ENCODE results near the gene GRK2.

Gene GRK2

DNA sequence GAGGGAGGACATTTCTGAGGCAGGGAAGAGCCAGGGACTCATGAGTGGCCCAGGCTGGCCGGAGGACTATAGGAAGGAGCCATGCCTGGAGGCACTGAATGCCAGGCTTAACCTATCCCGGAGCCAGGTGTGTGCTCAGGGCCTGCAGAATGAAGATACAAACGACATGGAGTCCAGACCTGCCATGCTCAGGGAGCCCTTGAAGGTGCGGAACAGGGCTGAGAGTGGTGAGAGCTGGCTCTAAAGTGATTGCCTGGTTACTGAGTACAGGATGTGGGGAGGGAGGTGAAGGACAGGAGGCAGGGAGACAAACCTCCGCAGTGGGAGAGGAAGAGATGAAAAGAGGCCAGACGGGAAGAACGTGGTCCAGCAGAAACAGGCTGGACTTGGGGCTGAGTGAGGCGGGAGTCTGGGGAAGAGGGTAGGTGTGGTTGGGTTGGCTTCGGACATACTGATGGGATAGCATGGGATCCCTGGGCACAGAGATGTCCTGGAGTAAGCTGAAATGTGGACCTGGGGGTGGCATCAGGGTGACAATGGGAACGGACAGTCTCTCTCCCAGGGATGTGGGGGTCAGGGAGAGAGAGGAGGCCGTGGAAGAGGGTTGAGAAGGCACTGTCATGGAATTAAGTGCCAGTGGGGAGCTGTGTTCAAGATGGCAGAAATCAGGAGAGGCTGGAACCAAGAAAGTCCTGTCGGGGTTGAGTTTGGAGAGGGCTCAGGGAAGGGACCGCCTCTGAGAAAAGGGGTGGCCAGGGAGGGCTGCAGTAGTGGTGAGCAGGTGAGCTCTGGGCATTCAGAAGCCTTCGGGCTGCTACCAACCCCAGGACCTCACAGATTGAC lies 21.3 kb downstream of the GRK2 start:
- ChIA-PET CTCF (interaction anchor here (1.4 kb wide), 1 partner anchor 64 kb away, joined by 3 read pairs; no protein-coding TSS in a partner anchor), POLR2A (interaction anchor here (0.9 to 3.8 kb wide), 10 partner anchors 10 to 64 kb away, joined by 3 to 27 read pairs (median 4); partner anchors contain the start of genes GRK2 and SSH3)
- DNase-seq (ENCODE audit: extremely low spot score), result no peak
- TF ChIP-seq LEF1 (IDR thresholded peaks at IDR 0.05; ENCODE audit: borderline replicate concordance) (no peak), HDGF (IDR thresholded peaks at IDR 0.05; ENCODE audit: borderline replicate concordance) (no peak), NFRKB (IDR thresholded peaks at IDR 0.05) (no peak), FOXM1 (IDR thresholded peaks at IDR 0.05; ENCODE audit: borderline replicate concordance) (no peak), PKNOX1 (IDR thresholded peaks at IDR 0.05) (no peak), ARNT (IDR thresholded peaks at IDR 0.05) (no peak), ZNF384 (IDR thresholded peaks at IDR 0.05) (no peak), SP1 (IDR thresholded peaks at IDR 0.05) (no peak), ELF4 (IDR thresholded peaks at IDR 0.05) (no peak), BHLHE40 (IDR thresholded peaks at IDR 0.05; ENCODE audit: borderline replicate concordance) (no peak), TARDBP (IDR thresholded peaks at IDR 0.05) (no peak), FOXK2 (IDR thresholded peaks at IDR 0.05) (no peak), FOXA1 (IDR thresholded peaks at IDR 0.05) (no peak), SUZ12 (IDR thresholded peaks at IDR 0.05) (no peak), CTBP1 (IDR thresholded peaks at IDR 0.05; ENCODE audit: borderline replicate concordance) (no peak)

- 0 out of 2 replicates have a peak, but pooled peaks have one; percentile 20 for TF ChIP-seq HDGF (IDR thresholded peaks at IDR 0.05; ENCODE audit: borderline replicate concordance)
- no peak for TF ChIP-seq SUZ12 (IDR thresholded peaks at IDR 0.05)
- DNase-seq (ENCODE audit: extremely low spot score), result no peak
- POLR2A ChIA-PET, result interaction anchor here (0.9 to 3.8 kb wide), 11 partner anchors 11 to 64 kb away, joined by 3 to 27 read pairs (median 4); partner anchors contain the start of genes GRK2 and SSH3
- CTCF ChIA-PET, result interaction anchor here (1.2 to 1.4 kb wide), 2 partner anchors 30 to 63 kb away, joined by 3 read pairs; no protein-coding TSS in a partner anchor
These were observed 21.9 kb downstream of the GRK2 start for GRCh38 chr11:67288198-67288451.

DNA sequence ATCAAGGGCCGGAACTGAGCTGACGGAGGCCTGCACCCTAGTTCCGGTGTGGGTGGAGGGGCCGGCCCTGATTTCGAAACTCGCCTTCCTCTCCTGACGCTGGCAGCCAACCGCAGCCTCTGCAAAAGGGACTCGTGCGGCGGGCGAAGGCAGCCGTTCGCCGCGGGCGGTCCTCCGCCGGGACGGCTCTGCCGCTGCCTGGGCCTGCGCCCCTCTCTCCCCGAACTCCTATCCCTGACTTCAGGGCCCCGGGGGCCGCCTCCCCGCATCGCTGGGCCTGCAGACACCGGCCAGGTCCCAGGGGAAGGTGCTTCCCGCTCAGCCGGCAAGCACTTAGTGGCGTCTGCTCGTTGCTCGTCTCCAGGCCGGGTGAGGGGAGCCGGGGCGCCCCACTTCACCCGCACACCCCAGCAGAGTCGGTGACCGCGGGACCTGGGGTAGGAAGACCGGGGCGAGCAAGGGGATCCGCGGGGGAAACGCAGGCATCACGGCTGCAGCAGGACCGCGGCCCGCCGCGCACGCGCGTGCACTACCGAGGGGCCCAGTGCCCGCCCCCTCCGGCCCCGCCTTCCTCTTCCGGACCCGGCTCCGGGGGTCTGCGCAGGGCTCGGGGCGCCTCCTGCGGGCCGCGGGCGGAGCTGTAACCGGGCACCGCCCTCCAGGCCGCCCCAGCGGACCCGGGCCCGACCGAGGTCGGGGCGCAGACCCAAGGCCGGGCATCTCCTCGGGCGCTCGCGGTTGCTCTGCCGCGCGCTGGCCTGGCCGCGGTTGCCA lies 22.4 kb downstream of the GRK2 start:
- ChIA-PET POLR2A (interaction anchor here (0.6 to 3.8 kb wide), 17 partner anchors 9 to 205 kb away, joined by 3 to 27 read pairs (median 4); partner anchors contain the start of genes GRK2 and SSH3), CTCF (interaction anchor here (0.6 to 1.4 kb wide), 4 partner anchors 15 to 1221 kb away, joined by 3 read pairs; partner anchors contain the start of gene SSH3)
- peak; percentile 88 for DNase-seq (ENCODE audit: extremely low spot score)

DNA sequence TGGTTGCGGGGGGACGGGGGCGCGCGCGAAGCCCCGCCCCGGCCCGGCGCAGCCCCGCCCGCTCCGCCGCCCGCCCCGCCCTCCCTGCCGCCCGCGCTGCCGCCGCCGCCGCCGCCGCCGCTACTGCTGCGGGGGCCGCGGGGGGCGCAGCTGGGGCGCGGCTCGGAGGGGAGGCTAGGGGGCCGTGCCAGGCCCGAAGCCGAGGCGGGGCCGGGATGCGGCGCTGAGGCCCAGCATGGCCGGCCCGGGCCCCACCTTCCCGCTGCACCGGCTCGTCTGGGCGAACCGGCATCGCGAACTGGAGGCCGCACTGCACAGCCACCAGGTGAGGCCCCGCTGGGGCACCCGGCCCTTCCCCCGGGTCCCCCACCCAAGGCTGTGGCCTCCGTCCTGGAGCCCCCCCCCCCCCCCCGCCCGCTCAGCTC lies 23.0 kb downstream of the GRK2 start, which contains the start of gene ANKRD13D:
ANKRD13D (plus strand) TSS at position 78 of the 425 bp plus-strand sequence; CDS start at position 236, 158 bp downstream.
- POLR2A ChIA-PET, result interaction anchor here (0.6 to 3.8 kb wide), 11 partner anchors 9 to 206 kb away, joined by 3 to 27 read pairs (median 5); partner anchors contain the start of genes GRK2 and SSH3
- no peak for TF ChIP-seq SUZ12 (IDR thresholded peaks at IDR 0.05)
- no peak for TF ChIP-seq LEF1 (IDR thresholded peaks at IDR 0.05; ENCODE audit: borderline replicate concordance)
- TF ChIP-seq FOXA1 (IDR thresholded peaks at IDR 0.05), result no peak
- no peak for TF ChIP-seq BHLHE40 (IDR thresholded peaks at IDR 0.05; ENCODE audit: borderline replicate concordance)
- no peak for TF ChIP-seq NFRKB (IDR thresholded peaks at IDR 0.05)
- no peak for TF ChIP-seq L3MBTL2 (conservative IDR thresholded peaks at IDR 0.05)
- TF ChIP-seq TARDBP (IDR thresholded peaks at IDR 0.05), result no peak
- TF ChIP-seq PKNOX1 (IDR thresholded peaks at IDR 0.05), result no peak
- TF ChIP-seq ZNF384 (IDR thresholded peaks at IDR 0.05), result no peak
- TF ChIP-seq SP1 (IDR thresholded peaks at IDR 0.05), result no peak
- no peak for TF ChIP-seq FOXM1 (IDR thresholded peaks at IDR 0.05; ENCODE audit: borderline replicate concordance)
- no peak for TF ChIP-seq CTBP1 (IDR thresholded peaks at IDR 0.05; ENCODE audit: borderline replicate concordance)
- TF ChIP-seq FOXK2 (IDR thresholded peaks at IDR 0.05), result no peak
- TF ChIP-seq HDGF (IDR thresholded peaks at IDR 0.05; ENCODE audit: borderline replicate concordance), result no peak
- no peak for TF ChIP-seq ELF4 (IDR thresholded peaks at IDR 0.05)
- TF ChIP-seq ARNT (IDR thresholded peaks at IDR 0.05), result no peak
- DNase-seq (ENCODE audit: extremely low spot score), result no peak
- CTCF ChIA-PET, result interaction anchor here (0.6 to 1.4 kb wide), 4 partner anchors 14 to 1222 kb away, joined by 3 read pairs; partner anchors contain the start of gene SSH3

More for the DNA sequence above, 22.4 kb downstream of the GRK2 start:
- TF ChIP-seq FOXA1 (IDR thresholded peaks at IDR 0.05) (no peak), L3MBTL2 (conservative IDR thresholded peaks at IDR 0.05) (peak; percentile 88), SUZ12 (IDR thresholded peaks at IDR 0.05) (no peak)

DNA sequence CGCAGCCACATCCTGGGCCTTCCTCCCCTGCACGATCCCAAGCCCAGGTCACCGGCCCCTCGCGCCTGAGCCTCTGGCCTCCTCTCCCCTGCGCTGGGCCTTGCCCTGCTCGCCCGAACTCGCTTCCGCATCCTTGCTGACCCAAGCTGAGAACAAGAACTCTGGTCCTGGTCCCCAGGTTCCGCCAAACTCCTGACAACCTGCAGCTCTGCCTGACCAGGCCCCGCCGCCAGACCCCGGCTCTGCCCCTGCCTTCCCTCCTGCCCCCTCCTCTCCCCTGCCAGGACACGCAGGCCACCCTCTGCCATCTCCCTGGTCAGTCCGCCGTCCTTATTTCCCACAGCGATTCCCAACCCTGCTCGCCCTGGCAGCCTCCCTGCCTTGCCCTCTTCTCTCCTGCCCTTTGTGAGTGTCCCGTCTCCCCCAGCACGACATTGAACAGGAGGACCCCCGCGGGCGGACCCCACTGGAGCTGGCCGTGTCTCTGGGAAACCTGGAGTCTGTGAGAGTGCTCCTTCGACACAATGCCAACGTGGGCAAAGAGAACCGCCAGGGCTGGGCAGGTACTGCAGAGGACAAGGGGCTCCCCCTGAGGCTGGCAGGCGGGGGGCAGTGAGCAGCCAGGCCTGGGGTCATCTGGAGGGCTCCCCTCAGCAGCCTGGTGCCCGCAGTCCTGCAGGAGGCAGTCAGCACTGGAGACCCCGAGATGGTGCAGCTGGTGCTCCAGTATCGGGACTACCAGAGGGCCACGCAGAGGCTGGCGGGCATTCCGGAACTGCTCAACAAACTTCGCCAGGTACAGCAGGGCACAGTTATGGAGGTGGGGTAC lies 23.6 kb downstream of the GRK2 start:
- no peak for DNase-seq (ENCODE audit: extremely low spot score)
- CTCF ChIA-PET, result interaction anchor here (1.2 kb wide), 1 partner anchor 28 kb away, joined by 3 read pairs; no protein-coding TSS in a partner anchor
- TF ChIP-seq BHLHE40 (IDR thresholded peaks at IDR 0.05; ENCODE audit: borderline replicate concordance) (no peak), HDGF (IDR thresholded peaks at IDR 0.05; ENCODE audit: borderline replicate concordance) (no peak), ZNF384 (IDR thresholded peaks at IDR 0.05) (no peak), ELF4 (IDR thresholded peaks at IDR 0.05) (no peak), LEF1 (IDR thresholded peaks at IDR 0.05; ENCODE audit: borderline replicate concordance) (no peak), TARDBP (IDR thresholded peaks at IDR 0.05) (no peak), PKNOX1 (IDR thresholded peaks at IDR 0.05) (no peak), NFRKB (IDR thresholded peaks at IDR 0.05) (no peak), FOXM1 (IDR thresholded peaks at IDR 0.05; ENCODE audit: borderline replicate concordance) (no peak), CTBP1 (IDR thresholded peaks at IDR 0.05; ENCODE audit: borderline replicate concordance) (no peak), FOXK2 (IDR thresholded peaks at IDR 0.05) (no peak), SP1 (IDR thresholded peaks at IDR 0.05) (no peak), FOXA1 (IDR thresholded peaks at IDR 0.05) (no peak), SUZ12 (IDR thresholded peaks at IDR 0.05) (no peak), L3MBTL2 (conservative IDR thresholded peaks at IDR 0.05) (no peak), ARNT (IDR thresholded peaks at IDR 0.05) (no peak)
- POLR2A ChIA-PET, result interaction anchor here (0.8 to 3.8 kb wide), 6 partner anchors 8 to 53 kb away, joined by 4 to 27 read pairs (median 6); partner anchors contain the start of genes GRK2 and SSH3

All from HEK293T (cell line).